PC-9 (cell line): ENCODE measurements around the gene CFAP53. TPM values are rescaled to one million over a fixed set of nuclear protein-coding genes. Genes with fewer than 3 reads are reported as not detected.

Source experiments
- BruUV-seq: library from RNA; stranded (reverse); fragments of 400-500 nt; replicated peaks from 2 replicates; lab custom pipeline; 2021; lab: Mats Ljungman, UMichigan
- CTCF ChIA-PET: fragments of 300-600 bp; sonication (Branson Sonifier 250); formaldehyde crosslinking; loops from one replicate; lab custom pipeline; 2022; ENCODE audit warnings: antibody characterized with exemption; lab: Charles Lee
- POLR2A ChIA-PET: fragments of 300-600 bp; sonication (Branson Sonifier 250); formaldehyde crosslinking; loops from one replicate; lab custom pipeline; 2022; ENCODE audit warnings: antibody characterized with exemption; ENCODE audit not compliant: unreplicated experiment; lab: Charles Lee
- DNase-seq, 2 experiments: peaks; one replicate each; pipeline versions ENCODE4 v3.0.0 to v3.0.0-alpha.2; 2015 to 2022; ENCODE audit warnings: mixed read lengths in 1 of 2
- H2AFZ ChIP-seq: fragments of 200-600 bp; sonication (generic); 2 replicates; pipeline ENCODE4 v1.8.1; 2017; ENCODE audit warnings: antibody characterized with exemption
- H3F3A ChIP-seq: fragments of 200-600 bp; sonication (generic); 2 replicates; pipeline ENCODE4 v1.8.1; 2017; ENCODE audit warnings: antibody characterized with exemption, mild to moderate bottlenecking, low read depth; ENCODE audit not compliant: insufficient read depth
- H3K27ac ChIP-seq: fragments of 200-600 bp; sonication (generic); 2 replicates; pipeline ENCODE4 v1.6.1; 2016; ENCODE audit warnings: mixed run types
- H3K27me3 ChIP-seq: fragments of 200-600 bp; sonication (generic); 2 replicates; pipeline ENCODE4 v1.6.1; 2016; ENCODE audit warnings: low read depth, mixed run types; ENCODE audit not compliant: insufficient read depth
- H3K36me3 ChIP-seq: fragments of 200-600 bp; sonication (generic); 2 replicates; pipeline ENCODE4 v1.6.1; 2016; ENCODE audit warnings: low read depth, mixed run types
- H3K4me1 ChIP-seq: fragments of 200-600 bp; sonication (generic); replicated peaks from 2 replicates; pipeline ENCODE4 v1.6.1; 2016; ENCODE audit warnings: mixed run types; ENCODE audit not compliant: insufficient read depth
- H3K4me2 ChIP-seq: fragments of 200-600 bp; sonication (generic); 2 replicates; pipeline ENCODE4 v1.6.1; 2017; ENCODE audit warnings: mixed run types
- H3K4me3 ChIP-seq: fragments of 200-600 bp; sonication (generic); 2 replicates; pipeline ENCODE4 v1.6.1; 2016; ENCODE audit warnings: mixed run types
- H3K79me2 ChIP-seq: fragments of 200-600 bp; sonication (generic); 2 replicates; pipeline ENCODE4 v1.6.1; 2017; ENCODE audit warnings: low read depth, mixed run types
- H3K9me2 ChIP-seq: fragments of 200-600 bp; sonication (generic); 2 replicates; pipeline ENCODE4 v1.8.1; 2017; ENCODE audit warnings: mild to moderate bottlenecking; ENCODE audit not compliant: insufficient read depth
- H3K9me3 ChIP-seq: fragments of 200-600 bp; sonication (generic); 2 replicates; pipeline ENCODE4 v1.8.1; 2016; ENCODE audit warnings: low read depth; ENCODE audit not compliant: insufficient read depth
- H4K20me1 ChIP-seq: fragments of 200-600 bp; sonication (generic); 2 replicates; pipeline ENCODE4 v1.8.1; 2017; ENCODE audit not compliant: insufficient read depth
- CTCF ChIP-seq: fragments of 200-600 bp; sonication (generic); conservative IDR thresholded peaks from 2 replicates; pipeline ENCODE4 v1.6.1; 2017; ENCODE audit warnings: mixed run types, antibody characterized with exemption, mild to moderate bottlenecking, moderate library complexity
- EZH2 ChIP-seq: fragments of 200-600 bp; sonication (generic); IDR thresholded peaks from 2 replicates; pipeline ENCODE4 v1.8.0; 2017; ENCODE audit warnings: antibody characterized with exemption, low read depth
- intact Hi-C: fragments of 100-400 bp; cut with micrococcal nuclease; formaldehyde crosslinking; loops from one replicate; pipeline ENCODE4 v1.10.0; 2022; ENCODE audit not compliant: unreplicated experiment
- total RNA-seq: library from RNA; stranded (reverse); gene quantifications from 2 replicates; pipeline ENCODE4 v1.2.3, GENCODE V29; 2021

Gene CFAP53
- total RNA-seq, 1 experiment from 2014 or later: 2.1 TPM

DNA sequence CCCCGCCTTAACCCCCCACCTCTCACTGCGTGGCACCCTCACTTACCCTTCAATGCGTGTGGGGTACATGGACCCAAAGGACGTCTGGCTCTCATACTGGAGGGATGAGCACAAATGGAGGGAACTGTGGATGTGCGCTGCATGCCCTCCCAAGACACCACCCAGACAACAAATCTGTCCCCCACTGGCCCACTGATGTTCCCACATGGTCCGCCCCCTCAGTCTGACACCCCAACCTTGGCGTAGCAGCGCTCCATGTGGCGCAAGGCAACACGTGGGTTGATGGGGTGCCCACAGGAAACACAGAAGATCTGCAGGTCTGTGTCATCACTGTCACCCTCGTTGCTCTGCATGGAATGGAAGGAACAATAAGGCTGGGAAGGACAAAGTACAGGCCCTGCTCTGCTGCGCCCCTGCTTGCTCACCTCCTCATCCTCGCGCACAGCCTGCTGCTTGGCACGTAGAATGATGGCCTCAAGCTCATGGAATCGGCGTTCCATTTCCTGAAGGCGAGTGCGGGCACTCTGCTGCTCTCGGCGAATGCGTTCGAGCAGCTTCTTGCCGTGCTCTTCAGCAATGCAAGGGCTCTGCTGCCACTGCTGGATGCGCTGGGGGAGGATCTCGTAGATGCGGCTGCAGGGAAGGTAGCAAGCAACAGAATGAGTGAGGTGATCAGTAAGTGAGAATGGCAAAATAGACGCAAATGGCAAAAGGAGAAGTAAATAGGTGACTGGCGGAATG lies 17.3 kb upstream of the CFAP53 start:
- no peaks in the 10 kb centered on the region for H3K27me3 ChIP-seq
- intact Hi-C loops: no loop called here
- BruUV-seq: no TSS peak
- CTCF ChIA-PET: no interaction called here
- H3K4me3 ChIP-seq: no peak overlapping the region
- H3K36me3 ChIP-seq: peaks cover 6% of the 10 kb centered on the region
- H3K4me1 ChIP-seq: peaks cover 26% of the 10 kb centered on the region
- H3K27ac ChIP-seq: no peak overlapping the region
- no peaks in the 10 kb centered on the region for H3K9me2 ChIP-seq
- no peak overlapping the region for H3K4me2 ChIP-seq
- no peaks in the 10 kb centered on the region for H3K9me3 ChIP-seq
- TF ChIP-seq EZH2 (no peak), CTCF (no peak)
- H2AFZ ChIP-seq: no peak overlapping the region
- POLR2A ChIA-PET: interaction anchor here (0.6 kb wide), 1 partner anchor 73 kb away, joined by 5 read pairs; no protein-coding TSS in a partner anchor
- peaks cover 43% of the 10 kb centered on the region for H3K79me2 ChIP-seq
- DNase-seq: no peak
- peaks cover 1% of the 10 kb centered on the region; the same call in 1 of the 2 replicates for H4K20me1 ChIP-seq
- H3F3A ChIP-seq: peaks cover 8% of the 10 kb centered on the region

DNA sequence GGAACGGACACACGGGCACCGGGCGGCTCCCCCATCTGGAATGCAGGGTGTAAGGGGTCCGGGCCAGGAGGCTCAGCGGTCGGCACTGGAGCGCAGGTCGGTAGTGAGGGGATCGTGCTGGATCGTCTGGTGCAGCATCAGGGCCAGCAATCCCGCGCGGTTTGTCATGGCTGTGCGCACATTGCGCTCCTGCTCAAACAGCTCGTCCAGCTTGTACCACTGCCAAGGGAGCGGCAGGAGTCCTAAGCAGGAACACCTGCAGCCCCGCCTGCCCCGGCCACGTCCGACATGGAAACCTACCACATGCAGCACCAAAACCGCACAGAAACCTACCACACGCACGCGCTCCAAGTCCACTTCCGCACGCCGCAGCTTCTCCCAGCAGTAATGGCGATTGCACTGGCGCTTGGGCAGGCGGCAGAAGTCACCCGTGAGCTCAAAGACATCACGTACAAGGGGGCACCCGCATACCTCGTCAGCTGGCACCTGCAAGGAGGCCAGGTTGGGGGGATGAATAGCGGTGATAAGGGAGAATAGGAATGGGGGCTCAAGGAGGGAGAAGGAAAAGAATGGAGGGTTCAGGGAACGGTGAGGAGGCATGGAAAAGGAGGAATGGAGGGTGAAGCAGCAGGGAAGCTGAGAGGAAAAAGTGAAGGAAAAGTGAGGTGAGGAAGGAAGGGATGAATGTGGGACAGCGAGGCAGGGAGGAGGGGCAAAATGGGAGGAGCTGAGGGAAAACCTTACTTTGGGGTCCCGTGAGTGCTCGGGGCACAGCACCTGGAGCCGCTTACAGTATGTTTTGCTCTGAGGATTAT lies 16.4 kb upstream of the CFAP53 start:
- POLR2A ChIA-PET: no interaction called here
- no peak overlapping the region for H3K27ac ChIP-seq

More for the DNA sequence above, 16.4 kb upstream of the CFAP53 start:
- CTCF ChIA-PET: no interaction called here
- Histone ChIP-seq H3K79me2 (peaks cover 44% of the 10 kb centered on the region), H3F3A (peaks cover 8% of the 10 kb centered on the region), H3K4me2 (peak overlapping the region; percentile 97; the same call in 1 of the 2 replicates), H3K4me3 (no peak overlapping the region; the same call in 1 of the 2 replicates), H3K9me2 (no peaks in the 10 kb centered on the region), H3K36me3 (peaks cover 11% of the 10 kb centered on the region), H3K9me3 (no peaks in the 10 kb centered on the region), H2AFZ (no peak overlapping the region), H3K4me1 (peaks cover 26% of the 10 kb centered on the region), H4K20me1 (peaks cover 3% of the 10 kb centered on the region; the same call in 1 of the 2 replicates), H3K27me3 (no peaks in the 10 kb centered on the region)
- intact Hi-C loops: no loop called here
- DNase-seq: no peak
- no TSS peak for BruUV-seq
- TF ChIP-seq CTCF (no peak), EZH2 (no peak)
